ENCODE measurements around the gene CCDC28A. TPM values are rescaled to one million over a fixed set of nuclear protein-coding genes. Genes with fewer than 3 reads are reported as not detected.

Gene CCDC28A
- total RNA-seq, 2 experiments from 2014 or later = 11.0 to 20.9 TPM

- no peak overlapping the region for H2AFZ ChIP-seq (ENCODE audit: low read length)
- no peaks in the 10 kb centered on the region for H3K9me3 ChIP-seq (ENCODE audit: low read length)
- TF ChIP-seq EZH2phosphoT487 (IDR thresholded peaks at IDR 0.05; ENCODE audit: borderline replicate concordance, low read depth, low read length) (no peak), CTCF (conservative IDR thresholded peaks at IDR 0.05; ENCODE audit: low read length) (peak; percentile 94)
- DNase-seq (ENCODE audit: low spot score) = peak; percentile 55
- H3K4me2 ChIP-seq (ENCODE audit: low read length) = no peak overlapping the region
- no peaks in the 10 kb centered on the region for H3K9me2 ChIP-seq (ENCODE audit: insufficient read depth, low read length)
- H3K4me3 ChIP-seq (ENCODE audit: low read depth, low read length, poor library complexity, severe bottlenecking) = no peak overlapping the region
- no peaks in the 10 kb centered on the region for H3K4me1 ChIP-seq (ENCODE audit: insufficient read depth, low read length, poor library complexity, severe bottlenecking)
- intact Hi-C loops (cut with micrococcal nuclease; ENCODE audit: unreplicated experiment) = loop anchor here (1.0 to 5.0 kb wide), 4 partner anchors 74 to 649 kb away; no protein-coding TSS in a partner anchor
- CTCF ChIA-PET (ENCODE audit: unreplicated experiment) = no interaction called here
- H4K20me1 ChIP-seq (ENCODE audit: insufficient read depth, low read length) = no peaks in the 10 kb centered on the region
- H3K27ac ChIP-seq (ENCODE audit: low read depth, low read length, poor library complexity, severe bottlenecking) = no peak overlapping the region
- no TSS peak for BruUV-seq (replicated peaks)
- POLR2A ChIA-PET = interaction anchor here (1.0 kb wide), 1 partner anchor 348 kb away, joined by 3 read pairs; no protein-coding TSS in a partner anchor
- H3K36me3 ChIP-seq (ENCODE audit: insufficient read depth, low read length) = no peaks in the 10 kb centered on the region
- H3K79me2 ChIP-seq (ENCODE audit: insufficient read depth, low read depth, low read length) = no peaks in the 10 kb centered on the region
These were observed 7.5 kb upstream of the CCDC28A start for GRCh38 chr6:138765896-138766655.

DNA sequence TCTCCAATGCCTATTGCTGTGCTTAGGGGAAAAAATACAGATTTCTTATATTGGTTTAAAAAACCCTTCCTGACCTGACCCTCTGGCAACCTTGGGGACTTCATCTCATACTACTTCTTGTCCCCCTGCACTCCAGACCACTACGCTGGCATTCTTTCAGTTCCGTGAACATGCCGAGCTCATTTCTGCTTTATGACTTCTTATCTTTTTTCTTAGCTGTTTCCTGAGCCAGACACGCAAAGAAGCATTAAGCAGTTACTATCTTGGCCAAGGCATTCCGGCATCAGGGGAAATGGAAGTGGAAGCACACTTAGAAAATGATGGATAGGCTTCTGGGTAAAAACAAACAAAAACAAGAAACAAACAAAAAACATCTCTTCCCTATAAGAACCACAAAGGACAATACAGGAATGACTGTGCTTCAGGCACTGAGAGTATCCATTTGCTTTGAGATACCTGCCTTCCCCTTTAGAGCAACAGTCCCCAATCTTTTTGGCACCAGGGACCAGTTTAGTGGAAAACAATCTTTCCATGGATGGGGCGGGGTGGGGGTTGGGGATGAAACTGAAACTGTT lies 4.4 kb upstream of the CCDC28A start:
- H3K36me3 ChIP-seq (ENCODE audit: insufficient read depth, low read length) = no peaks in the 10 kb centered on the region
- H3K79me2 ChIP-seq (ENCODE audit: insufficient read depth, low read depth, low read length) = peaks cover 12% of the 10 kb centered on the region; the same call in 1 of the 2 replicates
- intact Hi-C loops (cut with micrococcal nuclease; ENCODE audit: unreplicated experiment) = loop anchor here (5.0 kb wide), 2 partner anchors 342 to 652 kb away; no protein-coding TSS in a partner anchor
- ChIA-PET POLR2A (interaction anchor here (1.5 kb wide), 1 partner anchor 605 kb away, joined by 3 read pairs; the partner anchor contains the start of gene CITED2), CTCF (ENCODE audit: unreplicated experiment) (no interaction called here)
- no peak overlapping the region for H2AFZ ChIP-seq (ENCODE audit: low read length)
- no TSS peak for BruUV-seq (replicated peaks)
- no peak for TF ChIP-seq CTCF (conservative IDR thresholded peaks at IDR 0.05; ENCODE audit: low read length)
- TF ChIP-seq EZH2phosphoT487 (IDR thresholded peaks at IDR 0.05; ENCODE audit: borderline replicate concordance, low read depth, low read length) = no peak
- H3K4me1 ChIP-seq (ENCODE audit: insufficient read depth, low read length, poor library complexity, severe bottlenecking) = peaks cover 16% of the 10 kb centered on the region
- no peak overlapping the region for H3K27ac ChIP-seq (ENCODE audit: low read depth, low read length, poor library complexity, severe bottlenecking)
- H3K4me3 ChIP-seq (ENCODE audit: low read depth, low read length, poor library complexity, severe bottlenecking) = no peak overlapping the region
- no peaks in the 10 kb centered on the region for H3K9me3 ChIP-seq (ENCODE audit: low read length)
- H3K4me2 ChIP-seq (ENCODE audit: low read length) = no peak overlapping the region
- DNase-seq (ENCODE audit: low spot score) = no peak
- no peaks in the 10 kb centered on the region for H3K9me2 ChIP-seq (ENCODE audit: insufficient read depth, low read length)
- no peaks in the 10 kb centered on the region for H4K20me1 ChIP-seq (ENCODE audit: insufficient read depth, low read length)

All from OCI-LY7 (cell line).